ENCODE results near the gene SCNN1B.

The SCNN1B gene

GRCh38 chr16:23317751-23318150, 15.6 kb downstream of the SCNN1B start:
- TF ChIP-seq CTCF (IDR thresholded peaks at IDR 0.05; ENCODE audit: borderline replicate concordance, control extremely low read depth, extremely low read depth, insufficient read depth, missing control alignments): no peak
- DNase-seq (ENCODE audit: low spot score): no peak
- in situ Hi-C loops (cut with MboI; ENCODE audit: low sequenced_read_pairs, unreplicated experiment): no loop called here

GRCh38 chr16:23318639-23319038, 16.5 kb downstream of the SCNN1B start:
- in situ Hi-C loops (cut with MboI; ENCODE audit: low sequenced_read_pairs, unreplicated experiment): no loop called here
- no peak for DNase-seq (ENCODE audit: low spot score)
- no peak for TF ChIP-seq CTCF (IDR thresholded peaks at IDR 0.05; ENCODE audit: borderline replicate concordance, control extremely low read depth, extremely low read depth, insufficient read depth, missing control alignments)

GRCh38 chr16:23319861-23320615, 17.9 kb downstream of the SCNN1B start:
- TF ChIP-seq CTCF (IDR thresholded peaks at IDR 0.05; ENCODE audit: borderline replicate concordance, control extremely low read depth, extremely low read depth, insufficient read depth, missing control alignments): no peak
- in situ Hi-C loops (cut with MboI; ENCODE audit: low sequenced_read_pairs, unreplicated experiment): no loop called here
- DNase-seq (ENCODE audit: low spot score): no peak

GRCh38 chr16:23320693-23321092, 18.6 kb downstream of the SCNN1B start:
- in situ Hi-C loops (cut with MboI; ENCODE audit: low sequenced_read_pairs, unreplicated experiment): no loop called here
- TF ChIP-seq CTCF (IDR thresholded peaks at IDR 0.05; ENCODE audit: borderline replicate concordance, control extremely low read depth, extremely low read depth, insufficient read depth, missing control alignments): no peak
- DNase-seq (ENCODE audit: low spot score): no peak

GRCh38 chr16:23321206-23321875, 19.2 kb downstream of the SCNN1B start:
- in situ Hi-C loops (cut with MboI; ENCODE audit: low sequenced_read_pairs, unreplicated experiment): no loop called here
- TF ChIP-seq CTCF (IDR thresholded peaks at IDR 0.05; ENCODE audit: borderline replicate concordance, control extremely low read depth, extremely low read depth, insufficient read depth, missing control alignments): no peak
- no peak for DNase-seq (ENCODE audit: low spot score)

GRCh38 chr16:23323224-23324030, 21.3 kb downstream of the SCNN1B start:
- in situ Hi-C loops (cut with MboI; ENCODE audit: low sequenced_read_pairs, unreplicated experiment): no loop called here
- peak; percentile 54 for DNase-seq (ENCODE audit: low spot score)
- TF ChIP-seq CTCF (IDR thresholded peaks at IDR 0.05; ENCODE audit: borderline replicate concordance, control extremely low read depth, extremely low read depth, insufficient read depth, missing control alignments): no peak
